H9 (cell line): ENCODE measurements around the gene PCSK9. TPM values are rescaled to one million over a fixed set of nuclear protein-coding genes. Genes with fewer than 3 reads are reported as not detected.

Experiments
- DNase-seq: peaks from one replicate; pipeline ENCODE4 v3.0.0-alpha.2; 2017
- H2AFZ ChIP-seq: one replicate; pipeline ENCODE4 v1.6.1; 2013; ENCODE audit warnings: mild to moderate bottlenecking, low read length, control low read depth, moderate library complexity
- H2AK5ac ChIP-seq: 2 replicates; pipeline ENCODE4 v1.6.1; 2013; ENCODE audit warnings: low read length, control low read depth, mixed read lengths; ENCODE audit not compliant: insufficient read length
- H2BK120ac ChIP-seq: one replicate; pipeline ENCODE4 v1.6.1; 2013; ENCODE audit warnings: low read depth, mild to moderate bottlenecking, low read length, control low read depth, inconsistent platforms; ENCODE audit not compliant: poor library complexity, severe bottlenecking
- H2BK12ac ChIP-seq: 2 replicates; pipeline ENCODE4 v1.6.1; 2013; ENCODE audit warnings: low read length, control low read depth, mixed read lengths, low read depth; ENCODE audit not compliant: insufficient read length
- H2BK15ac ChIP-seq: 2 replicates; pipeline ENCODE4 v1.6.1; 2013; ENCODE audit warnings: low read depth, low read length, control low read depth
- H2BK20ac ChIP-seq: one replicate; pipeline ENCODE4 v1.6.1; 2013; ENCODE audit warnings: low read depth, mild to moderate bottlenecking, low read length, control low read depth, inconsistent platforms; ENCODE audit not compliant: poor library complexity, severe bottlenecking
- H2BK5ac ChIP-seq: 2 replicates; pipeline ENCODE4 v1.6.1; 2013; ENCODE audit warnings: low read length, control low read depth, mixed read lengths; ENCODE audit not compliant: insufficient read length
- H3K14ac ChIP-seq: 2 replicates; pipeline ENCODE4 v1.6.1; 2013; ENCODE audit warnings: low read length, control low read depth; ENCODE audit not compliant: insufficient read depth
- H3K18ac ChIP-seq: 2 replicates; pipeline ENCODE4 v1.6.1; 2013; ENCODE audit warnings: low read depth, mild to moderate bottlenecking, mixed read lengths, low read length, control low read depth; ENCODE audit not compliant: insufficient read length
- H3K23ac ChIP-seq: 2 replicates; pipeline ENCODE4 v1.6.1; 2013; ENCODE audit warnings: low read length, control low read depth, mixed read lengths, low read depth; ENCODE audit not compliant: insufficient read length
- H3K23me2 ChIP-seq: 2 replicates; pipeline ENCODE4 v1.6.1; 2013; ENCODE audit warnings: low read depth, mild to moderate bottlenecking, mixed read lengths, low read length, control low read depth; ENCODE audit not compliant: insufficient read length, poor library complexity, severe bottlenecking
- H3K27ac ChIP-seq: 2 replicates; pipeline ENCODE4 v1.5.1; 2013; ENCODE audit warnings: low read length, control low read depth, mixed read lengths, low read depth; ENCODE audit not compliant: insufficient read length
- H3K27me3 ChIP-seq: 2 replicates; pipeline ENCODE4 v1.6.1; 2013; ENCODE audit warnings: low read length, control low read depth, inconsistent platforms; ENCODE audit not compliant: insufficient read depth
- H3K4ac ChIP-seq: 2 replicates; pipeline ENCODE4 v1.6.1; 2013; ENCODE audit warnings: low read depth, mild to moderate bottlenecking, control low read depth, inconsistent platforms, low read length, moderate library complexity
- H3K4me1 ChIP-seq: 2 replicates; pipeline ENCODE4 v1.6.1; 2013; ENCODE audit warnings: low read length, control low read depth, inconsistent platforms; ENCODE audit not compliant: insufficient read depth
- H3K4me2 ChIP-seq: 2 replicates; pipeline ENCODE4 v1.6.1; 2013; ENCODE audit warnings: low read length, control low read depth, mixed read lengths; ENCODE audit not compliant: insufficient read length, insufficient read depth
- H3K56ac ChIP-seq: 2 replicates; pipeline ENCODE4 v1.6.1; 2013; ENCODE audit warnings: low read depth, mild to moderate bottlenecking, mixed read lengths, low read length, control low read depth; ENCODE audit not compliant: insufficient read length
- H3K79me1 ChIP-seq: 2 replicates; pipeline ENCODE4 v1.6.1; 2013; ENCODE audit warnings: low read depth, mild to moderate bottlenecking, moderate library complexity, low read length, control low read depth, inconsistent platforms; ENCODE audit not compliant: insufficient read depth, poor library complexity, severe bottlenecking
- H3K79me2 ChIP-seq: 2 replicates; pipeline ENCODE4 v1.6.1; 2013; ENCODE audit warnings: low read length, control low read depth, inconsistent platforms; ENCODE audit not compliant: insufficient read depth
- H3K9ac ChIP-seq: 2 replicates; pipeline ENCODE4 v1.6.1; 2013; ENCODE audit warnings: low read length, control low read depth, mixed read lengths; ENCODE audit not compliant: insufficient read length; ENCODE audit errors: extremely low read depth
- H3K9me3 ChIP-seq: one replicate; pipeline ENCODE4 v1.6.1; 2013; ENCODE audit warnings: low read depth, low read length, inconsistent platforms; ENCODE audit not compliant: control insufficient read depth
- H3T11ph ChIP-seq: one replicate; pipeline ENCODE4 v1.6.1; 2013; ENCODE audit warnings: mild to moderate bottlenecking, low read length, control low read depth, inconsistent platforms
- H4K20me1 ChIP-seq: one replicate; pipeline ENCODE4 v1.6.1; 2013; ENCODE audit not compliant: control insufficient read depth, insufficient read length, insufficient read depth
- H4K5ac ChIP-seq: 2 replicates; pipeline ENCODE4 v1.6.1; 2013; ENCODE audit warnings: low read depth, mild to moderate bottlenecking, mixed read lengths, low read length, control low read depth; ENCODE audit not compliant: insufficient read length
- H4K8ac ChIP-seq: replicated peaks from 2 replicates; pipeline ENCODE4 v1.6.1; 2013; ENCODE audit warnings: low read length, control low read depth, mixed read lengths, low read depth; ENCODE audit not compliant: insufficient read length
- H4K91ac ChIP-seq: 2 replicates; pipeline ENCODE4 v1.6.1; 2013; ENCODE audit warnings: low read depth, mild to moderate bottlenecking, moderate library complexity, mixed read lengths, low read length, control low read depth; ENCODE audit not compliant: insufficient read length
- H3K27ac Mint-ChIP-seq, 3 experiments: 2 replicates in 2 of 3; 3 replicates in 1 of 3; pipeline ENCODE4 v1.8.0; 2020 to 2021; ENCODE audit warnings: mixed read lengths in 3 of 3, mild to moderate bottlenecking in 1 of 3, moderate library complexity in 1 of 3
- H3K27me3 Mint-ChIP-seq: 2 replicates; pipeline ENCODE4 v1.8.0; 2021; ENCODE audit warnings: low read depth, mild to moderate bottlenecking, moderate library complexity, mixed read lengths
- H3K36me3 Mint-ChIP-seq, 3 experiments: 2 replicates in 2 of 3; 3 replicates in 1 of 3; pipeline ENCODE4 v1.8.0; 2020 to 2021; ENCODE audit warnings: low read depth in 3 of 3, mixed read lengths in 3 of 3; ENCODE audit not compliant: insufficient read depth in 1 of 3
- H3K4me1 Mint-ChIP-seq, 2 experiments: 2 replicates each; pipeline ENCODE4 v1.8.0; 2020; ENCODE audit warnings: mixed read lengths in 2 of 2
- H3K4me3 Mint-ChIP-seq, 2 experiments: 2 replicates in 1 of 2; 3 replicates in 1 of 2; pipeline ENCODE4 v1.8.0; 2020 to 2021; ENCODE audit warnings: mild to moderate bottlenecking in 2 of 2, mixed read lengths in 2 of 2, moderate library complexity in 1 of 2
- H3K9me3 Mint-ChIP-seq, 2 experiments: 2 replicates in 1 of 2; 3 replicates in 1 of 2; pipeline ENCODE4 v1.8.0; 2020; ENCODE audit warnings: mild to moderate bottlenecking in 2 of 2, mixed read lengths in 2 of 2, moderate library complexity in 1 of 2
- WGBS: extraction: QIAGEN DNeasy Blood & Tissue Kit; methylation state at CpG from one replicate; pipeline ENCODE4 v1.1.7; 2013; ENCODE audit warnings: missing lambda C conversion rate, low lambda C conversion rate, mixed read lengths; ENCODE audit not compliant: insufficient read length; ENCODE audit errors: extremely low coverage; 5-methylcytosine and 5-hydroxymethylcytosine counted together
- total RNA-seq: library from RNA; stranded (reverse); gene quantifications from 2 replicates; pipeline ENCODE4 v1.2.1, GENCODE V29; 2021
- TF ChIP-seq, protein P1 (sequence below): fragments of 200-600 bp; sonication (generic); conservative IDR thresholded peaks from 3 replicates; pipeline ENCODE4 v1.8.0; 2021; ENCODE audit warnings: antibody characterized with exemption, mild to moderate bottlenecking

PCSK9 gene
- total RNA-seq, 1 experiment from 2014 or later, result 75.1 TPM

DNA sequence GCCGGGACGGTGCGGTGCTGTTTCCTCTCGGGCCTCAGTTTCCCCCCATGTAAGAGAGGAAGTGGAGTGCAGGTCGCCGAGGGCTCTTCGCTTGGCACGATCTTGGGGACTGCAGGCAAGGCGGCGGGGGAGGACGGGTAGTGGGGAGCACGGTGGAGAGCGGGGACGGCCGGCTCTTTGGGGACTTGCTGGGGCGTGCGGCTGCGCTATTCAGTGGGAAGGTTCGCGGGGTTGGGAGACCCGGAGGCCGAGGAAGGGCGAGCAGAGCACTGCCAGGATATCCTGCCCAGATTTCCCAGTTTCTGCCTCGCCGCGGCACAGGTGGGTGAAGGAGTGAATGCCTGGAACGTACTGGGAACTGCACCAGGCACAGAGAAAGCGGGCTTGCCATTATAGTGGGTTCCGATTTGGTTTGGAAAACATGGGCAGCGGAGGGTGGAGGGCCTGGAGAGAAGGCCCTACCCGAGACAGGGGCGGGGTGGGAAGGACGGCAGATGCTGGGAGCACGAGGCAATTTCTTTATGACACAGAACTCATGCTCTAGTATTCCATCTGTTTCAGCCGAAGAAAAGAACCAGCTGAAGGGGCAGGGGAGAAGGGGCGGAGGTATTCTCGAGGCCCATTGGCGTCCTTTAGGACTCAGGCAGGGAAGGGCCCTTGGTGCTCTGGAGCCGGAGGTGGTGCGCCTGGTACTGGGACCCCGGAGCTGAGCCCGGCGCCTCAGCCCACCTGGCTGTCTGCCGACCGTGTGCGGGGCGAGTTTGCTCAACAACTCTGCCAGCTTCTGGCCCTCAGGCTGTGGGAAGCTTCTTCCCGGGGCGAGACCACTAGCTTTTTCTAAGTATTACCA is 960 bp downstream of the PCSK9 start:
- no peak overlapping the region for H2BK15ac ChIP-seq
- H2AFZ ChIP-seq, result no peak overlapping the region
- DNase-seq, result no peak
- H3K18ac ChIP-seq, result no peak overlapping the region
- no peak overlapping the region for H4K5ac ChIP-seq
- peaks cover 18% of the 10 kb centered on the region; the same call in 1 of the 2 replicates for H3K79me2 ChIP-seq
- H4K20me1 ChIP-seq, result no peaks in the 10 kb centered on the region
- H3K4me2 ChIP-seq, result peak overlapping the region; percentile 46
- H3K23me2 ChIP-seq, result peaks cover 21% of the 10 kb centered on the region
- peaks cover 11% of the 10 kb centered on the region; the same call in 1 of the 2 replicates for H3K27me3 ChIP-seq
- no peak overlapping the region for H3K23ac ChIP-seq
- H3K79me1 ChIP-seq, result no peaks in the 10 kb centered on the region
- H3K4me1 Mint-ChIP-seq, result peaks cover 41 to 51% of the 10 kb centered on the region in 2 experiments
- H2AK5ac ChIP-seq, result no peak overlapping the region
- H4K91ac ChIP-seq, result no peak overlapping the region
- H3K14ac ChIP-seq, result peak overlapping the region; percentile 85; the same call in 1 of the 2 replicates
- H3K27ac ChIP-seq, result no peak overlapping the region
- H4K8ac ChIP-seq, result no peak overlapping the region
- no peak overlapping the region for H3K4ac ChIP-seq
- H2BK120ac ChIP-seq, result no peak overlapping the region
- no peaks in the 10 kb centered on the region; a peak in 2 of 5 replicates for H3K9me3 Mint-ChIP-seq
- no CpG with 5 or more reads among the region's 49 CpGs for WGBS
- no peak overlapping the region for H2BK12ac ChIP-seq
- peaks cover 49% of the 10 kb centered on the region for H3K27me3 Mint-ChIP-seq
- H3T11ph ChIP-seq, result no peak overlapping the region
- peak overlapping the region; percentile 52 for H3K9ac ChIP-seq
- peaks cover 9% of the 10 kb centered on the region; the same call in 1 of the 2 replicates for H3K4me1 ChIP-seq
- TF ChIP-seq, protein P1, sequence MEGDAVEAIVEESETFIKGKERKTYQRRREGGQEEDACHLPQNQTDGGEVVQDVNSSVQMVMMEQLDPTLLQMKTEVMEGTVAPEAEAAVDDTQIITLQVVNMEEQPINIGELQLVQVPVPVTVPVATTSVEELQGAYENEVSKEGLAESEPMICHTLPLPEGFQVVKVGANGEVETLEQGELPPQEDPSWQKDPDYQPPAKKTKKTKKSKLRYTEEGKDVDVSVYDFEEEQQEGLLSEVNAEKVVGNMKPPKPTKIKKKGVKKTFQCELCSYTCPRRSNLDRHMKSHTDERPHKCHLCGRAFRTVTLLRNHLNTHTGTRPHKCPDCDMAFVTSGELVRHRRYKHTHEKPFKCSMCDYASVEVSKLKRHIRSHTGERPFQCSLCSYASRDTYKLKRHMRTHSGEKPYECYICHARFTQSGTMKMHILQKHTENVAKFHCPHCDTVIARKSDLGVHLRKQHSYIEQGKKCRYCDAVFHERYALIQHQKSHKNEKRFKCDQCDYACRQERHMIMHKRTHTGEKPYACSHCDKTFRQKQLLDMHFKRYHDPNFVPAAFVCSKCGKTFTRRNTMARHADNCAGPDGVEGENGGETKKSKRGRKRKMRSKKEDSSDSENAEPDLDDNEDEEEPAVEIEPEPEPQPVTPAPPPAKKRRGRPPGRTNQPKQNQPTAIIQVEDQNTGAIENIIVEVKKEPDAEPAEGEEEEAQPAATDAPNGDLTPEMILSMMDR, result no peak
- H3K9me3 ChIP-seq, result no peaks in the 10 kb centered on the region
- H3K27ac Mint-ChIP-seq, result peak overlapping the region in 1 of 3 experiments; percentile 76; a peak in 3 of 7 replicates
- peak overlapping the region; percentile 82 to 93 for H3K4me3 Mint-ChIP-seq
- H3K36me3 Mint-ChIP-seq, result peaks cover 10 to 30% (median 15%) of the 10 kb centered on the region in 3 experiments
- no peak overlapping the region for H2BK20ac ChIP-seq
- no peak overlapping the region for H2BK5ac ChIP-seq
- no peak overlapping the region for H3K56ac ChIP-seq
